Activated naive CD4-positive, alpha-beta T cell (primary cell): ENCODE results near the gene PTBP2.

Experiments
- DNase-seq, 4 experiments: peaks; one replicate each; lab custom pipeline; 2025; lab: John Stamatoyannopoulos, UW

Gene PTBP2

DNA sequence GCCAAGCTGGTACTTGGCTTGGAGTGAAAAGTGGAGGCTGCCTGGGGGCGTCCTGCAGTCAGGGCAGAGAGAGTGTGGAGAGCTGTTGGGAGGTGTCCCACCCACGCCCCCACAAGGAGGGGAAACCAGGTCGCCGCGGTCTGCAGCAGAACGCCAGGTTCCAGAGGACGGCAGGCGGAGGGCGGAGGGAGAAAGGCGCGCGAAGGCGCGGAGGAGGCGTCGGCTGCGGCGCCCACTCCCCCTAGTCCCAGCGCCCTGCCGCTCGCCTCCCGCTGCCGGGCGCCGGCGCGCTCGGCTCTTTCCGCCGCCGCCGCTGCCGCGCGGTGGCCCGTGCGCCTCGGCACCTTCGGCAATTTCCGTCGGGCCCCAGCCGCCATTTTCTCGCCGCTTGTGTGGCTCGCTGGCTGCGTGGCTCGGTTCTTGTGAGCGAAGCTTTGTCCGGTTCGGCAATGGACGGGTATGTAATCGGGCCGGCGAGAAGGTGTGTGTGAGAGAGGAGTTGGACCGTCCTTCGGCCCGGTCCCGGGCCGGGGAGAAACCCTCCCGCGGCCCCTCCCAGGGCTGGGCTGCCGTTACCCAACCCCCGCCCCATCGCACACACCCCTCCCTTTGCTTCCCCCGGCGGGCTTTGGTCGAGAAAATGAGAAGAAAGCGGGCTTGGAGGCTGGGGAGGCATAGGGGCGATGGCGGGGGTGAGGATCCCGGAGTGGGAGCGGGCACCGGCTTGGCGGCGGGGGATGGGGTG, at the start of gene PTBP2:
TSS of gene PTBP2 (plus strand) at position 369 of the 745 bp plus-strand sequence. CDS start at position 450, 81 bp downstream.
- peak; percentile 53 to 78 (median 66) for DNase-seq

GRCh38 chr1:96674915-96675314, 46.7 kb upstream of the PTBP2 start:
- DNase-seq = no peak

DNA sequence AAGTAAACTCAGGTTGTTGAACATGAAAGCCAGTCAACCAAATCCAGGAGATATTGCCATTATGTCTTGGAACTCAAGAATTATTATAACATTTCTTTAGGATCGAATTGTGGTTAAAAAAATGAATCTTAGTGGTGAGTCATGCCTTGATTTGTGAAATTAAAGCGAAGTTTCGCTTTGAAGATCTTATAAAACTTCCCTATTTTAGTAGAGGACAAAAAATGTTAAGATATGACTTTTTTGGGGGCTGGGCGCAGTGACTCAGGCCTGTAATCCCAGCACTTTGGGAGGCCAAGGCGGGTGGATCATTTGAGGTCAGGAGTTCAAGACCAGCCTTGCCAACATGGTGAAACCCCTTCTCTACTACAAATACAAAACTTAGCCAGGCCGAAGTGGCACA, 39.5 kb upstream of the PTBP2 start:
- no peak for DNase-seq

DNA sequence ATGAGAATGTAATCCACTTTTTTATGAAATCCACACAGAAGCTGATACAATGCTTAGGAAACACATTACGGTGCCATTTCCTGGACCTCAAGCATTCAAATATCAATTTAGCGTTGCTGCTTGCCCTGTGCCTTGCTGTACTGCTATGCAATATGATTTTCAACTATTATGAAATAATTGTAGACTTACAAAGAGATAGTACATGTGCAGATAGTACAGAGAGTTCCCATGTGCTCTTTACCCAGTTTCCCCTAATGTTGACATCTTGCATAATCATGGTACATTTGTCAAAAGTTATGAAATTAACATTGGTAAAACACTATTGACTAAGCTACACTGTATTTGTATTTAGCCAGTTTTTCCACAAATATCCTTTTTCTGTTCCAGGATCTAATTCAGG, 37.7 kb upstream of the PTBP2 start:
- no peak for DNase-seq

- no peak for DNase-seq
Measured at GRCh38 chr1:96684744-96685143, 36.8 kb upstream of the PTBP2 start.

DNA sequence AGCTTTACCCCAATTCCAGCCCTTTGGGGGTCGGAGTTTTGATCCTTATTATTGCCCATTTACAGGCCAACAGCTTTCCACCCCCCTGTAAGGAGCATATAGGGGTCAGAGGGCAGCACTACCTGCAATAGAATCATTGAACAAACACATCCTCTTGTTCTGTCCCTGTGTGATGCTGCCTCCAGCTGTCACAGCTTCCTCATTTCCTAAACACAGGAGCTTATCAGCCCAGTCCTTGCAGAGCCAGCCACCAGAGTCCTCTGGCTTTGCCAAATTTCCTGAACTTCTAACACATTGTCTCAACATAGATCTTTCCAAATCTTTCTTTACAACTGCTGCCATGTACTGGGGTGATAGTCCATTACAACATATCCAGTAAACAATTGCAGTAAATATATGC, 32.8 kb upstream of the PTBP2 start:
- DNase-seq = no peak

DNA sequence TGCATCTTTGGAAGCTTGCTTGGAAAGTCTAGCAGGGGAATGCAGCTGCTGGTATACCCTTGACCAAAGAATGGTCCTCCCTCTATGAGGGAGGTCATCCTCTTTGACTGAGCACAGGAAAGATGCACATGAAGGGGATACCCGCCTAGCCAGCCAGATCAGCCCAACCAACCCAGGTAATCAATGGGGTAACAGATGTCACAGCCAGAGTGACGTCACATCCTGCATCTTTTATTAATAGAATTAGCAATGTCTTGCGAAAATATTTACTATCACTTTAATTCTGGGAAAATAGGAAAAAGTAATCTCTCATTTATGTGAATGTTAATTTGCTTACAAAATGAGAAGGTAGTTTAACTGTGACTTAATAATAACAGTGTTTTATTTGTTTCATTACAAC, 25.6 kb upstream of the PTBP2 start:
- no peak for DNase-seq

DNA sequence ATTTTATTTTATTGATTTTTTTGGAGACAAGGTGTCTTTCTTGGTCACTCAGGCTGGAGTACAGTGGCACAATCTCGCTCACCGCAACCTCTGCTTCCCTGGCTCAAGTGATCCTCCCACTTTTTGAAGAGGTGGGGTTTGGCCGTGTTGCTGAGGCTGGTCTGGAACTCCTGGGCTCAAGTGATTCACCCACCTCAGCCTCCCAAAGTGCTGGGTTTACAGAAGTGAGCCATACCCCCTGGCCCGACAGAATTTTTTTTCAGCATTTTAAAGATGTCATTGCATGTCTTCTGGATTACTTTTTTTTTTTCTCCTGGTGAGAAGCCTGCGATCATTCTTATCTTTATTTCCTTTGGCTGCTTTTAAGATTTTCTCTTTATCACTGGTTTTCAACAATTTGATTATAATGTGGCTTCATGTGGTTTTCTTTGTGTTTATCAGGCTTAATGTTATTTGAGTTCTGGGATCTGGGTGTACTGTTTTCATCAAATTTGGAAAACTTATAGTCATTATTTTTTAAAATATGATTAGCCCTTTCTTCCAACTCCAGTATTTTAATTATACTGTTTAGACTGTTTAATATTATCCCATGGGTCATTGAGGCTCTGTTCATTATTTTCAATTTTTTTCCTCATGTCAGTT, 23.1 kb upstream of the PTBP2 start:
- no peak for DNase-seq

GRCh38 chr1:96703186-96703585, 18.4 kb upstream of the PTBP2 start:
- no peak for DNase-seq

- DNase-seq = no peak
Measured at GRCh38 chr1:96707023-96707422, 14.6 kb upstream of the PTBP2 start.

- no peak for DNase-seq
Measured at GRCh38 chr1:96708482-96708881, 13.1 kb upstream of the PTBP2 start.

DNA sequence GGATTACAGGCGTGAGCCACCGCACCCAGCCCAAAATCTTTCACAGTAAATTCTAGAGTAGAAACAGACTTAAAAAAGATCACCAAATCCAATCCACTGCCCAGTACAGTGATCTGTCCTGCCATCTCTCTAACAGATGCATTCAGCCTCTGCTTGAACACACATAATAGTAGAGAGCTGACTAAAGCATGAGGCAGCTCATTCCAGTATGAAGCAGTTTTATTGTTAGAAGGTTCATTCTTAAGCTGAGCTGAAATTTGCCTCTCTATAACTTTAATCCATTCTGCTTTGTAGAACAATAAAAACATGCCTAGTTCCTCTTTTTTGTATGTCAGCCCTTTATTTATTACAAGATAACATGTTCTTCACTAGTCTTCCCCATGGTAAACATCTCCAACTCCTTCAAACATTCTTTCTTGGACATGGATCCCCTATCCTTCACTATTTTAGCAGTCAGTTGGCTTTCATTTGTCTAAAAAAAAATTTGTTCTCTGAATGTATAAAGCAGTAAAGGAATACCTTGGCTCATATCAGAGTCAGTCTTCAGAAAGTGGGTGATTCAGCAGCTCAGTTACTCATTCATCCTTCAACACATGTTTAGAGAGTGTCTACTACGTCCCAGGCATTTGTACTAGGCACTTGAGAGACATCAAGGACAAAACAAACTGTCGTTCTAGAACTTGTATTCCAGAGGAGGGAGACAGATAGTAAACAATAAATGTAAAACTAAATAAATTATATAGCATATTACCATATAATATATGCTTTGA, 10.7 kb upstream of the PTBP2 start:
- DNase-seq = no peak

DNA sequence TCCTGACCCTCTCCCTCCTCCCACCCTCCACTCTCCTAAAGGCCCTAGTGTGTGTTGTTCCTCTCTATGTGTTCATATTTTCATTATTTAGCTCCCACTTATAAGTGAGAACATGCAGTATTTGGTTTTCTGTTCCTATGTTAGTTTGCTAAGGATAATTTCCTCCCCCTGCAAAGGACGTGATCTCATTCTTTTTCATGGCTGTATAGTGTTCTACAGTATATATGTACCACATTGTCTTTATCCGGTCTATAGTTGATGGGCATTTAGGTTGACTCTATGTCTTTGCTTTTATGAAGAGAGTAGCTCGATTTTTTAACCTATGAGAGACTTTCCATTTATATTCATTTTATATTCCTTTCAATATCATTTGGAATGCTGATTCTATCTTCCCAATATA, 7.9 kb upstream of the PTBP2 start:
- DNase-seq = no peak

GRCh38 chr1:96714881-96715280, 6.7 kb upstream of the PTBP2 start:
- DNase-seq = no peak

- DNase-seq = no peak
Measured at GRCh38 chr1:96715482-96715881, 6.1 kb upstream of the PTBP2 start.

DNA sequence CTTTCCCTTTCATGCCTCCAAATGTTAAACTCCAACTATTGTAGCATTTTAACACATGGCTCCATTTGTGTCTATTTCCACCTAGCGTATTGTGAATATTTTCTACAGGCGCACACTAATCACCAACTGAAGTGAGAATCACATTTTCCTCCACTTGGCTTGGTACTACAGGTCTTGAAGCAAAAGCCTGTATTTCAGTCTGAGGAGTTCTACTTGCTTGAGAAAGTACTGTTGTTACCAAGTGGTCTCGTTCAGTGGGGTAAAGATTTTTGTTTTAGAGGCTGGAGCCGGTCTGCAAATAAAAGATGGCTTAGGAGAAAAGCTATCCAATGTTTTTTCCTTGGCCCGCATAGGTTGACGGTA, 550 bp upstream of the PTBP2 start:
- DNase-seq = no peak

- peak in 2 of 4 experiments; percentile 53 to 63 for DNase-seq
Measured at GRCh38 chr1:96722161-96722922, 758 bp downstream of the PTBP2 start.

DNA sequence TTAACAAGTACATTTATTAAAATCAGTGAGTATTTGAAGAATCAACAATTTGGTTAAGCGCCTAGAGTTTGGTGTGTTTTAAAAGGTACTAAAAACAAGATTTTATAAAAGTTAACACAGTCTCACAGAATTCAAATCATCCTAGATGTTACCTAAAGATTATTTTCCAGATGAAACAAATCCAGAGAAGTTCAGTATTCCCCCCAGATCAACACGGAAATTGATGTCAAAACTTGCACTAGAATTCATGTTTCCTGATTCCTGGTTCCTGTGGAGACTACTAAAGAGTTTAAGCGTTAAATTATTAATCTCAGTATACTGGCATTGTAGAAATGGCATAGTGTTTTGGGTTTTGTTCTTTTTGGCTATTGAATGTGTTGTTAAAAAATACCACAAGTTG, 1.4 kb downstream of the PTBP2 start:
- DNase-seq = no peak

DNA sequence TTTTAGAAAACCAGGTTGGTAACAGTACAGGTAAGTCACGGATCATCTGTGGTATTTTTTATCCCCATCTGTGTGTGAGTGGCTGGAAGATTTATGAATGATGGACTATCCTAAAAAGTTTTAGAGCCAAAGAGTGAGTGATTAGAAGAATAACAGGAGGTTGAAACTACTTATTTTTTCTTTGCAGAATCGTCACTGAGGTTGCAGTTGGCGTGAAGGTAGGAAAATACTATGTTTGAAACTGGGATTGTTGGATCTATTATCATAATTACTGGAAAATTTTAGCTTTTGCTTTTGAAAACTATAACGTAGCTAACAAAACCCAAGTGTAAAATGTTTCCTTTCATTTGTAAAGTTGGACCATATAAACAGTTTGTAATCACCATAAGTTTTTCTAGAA, 1.8 kb downstream of the PTBP2 start:
- no peak for DNase-seq

DNA sequence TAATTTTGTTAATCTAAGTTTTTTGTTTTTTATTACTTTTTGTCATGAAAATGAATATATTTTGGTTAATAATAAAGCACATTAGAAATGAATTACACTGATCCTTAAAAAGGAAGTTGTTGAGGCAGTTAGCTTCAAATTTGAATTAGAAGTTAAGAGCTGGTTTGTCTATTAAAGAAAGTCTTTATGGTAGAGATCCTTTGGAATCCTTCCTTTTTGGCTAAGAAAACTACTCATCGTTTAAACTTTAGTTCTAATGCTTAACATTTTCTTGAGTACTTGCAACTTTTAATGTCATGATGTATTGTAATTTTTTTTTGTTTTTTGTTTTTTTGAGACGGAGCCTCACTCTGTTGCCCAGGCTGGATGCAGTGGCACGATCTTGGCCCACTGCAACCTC, 2.4 kb downstream of the PTBP2 start:
- no peak for DNase-seq

DNA sequence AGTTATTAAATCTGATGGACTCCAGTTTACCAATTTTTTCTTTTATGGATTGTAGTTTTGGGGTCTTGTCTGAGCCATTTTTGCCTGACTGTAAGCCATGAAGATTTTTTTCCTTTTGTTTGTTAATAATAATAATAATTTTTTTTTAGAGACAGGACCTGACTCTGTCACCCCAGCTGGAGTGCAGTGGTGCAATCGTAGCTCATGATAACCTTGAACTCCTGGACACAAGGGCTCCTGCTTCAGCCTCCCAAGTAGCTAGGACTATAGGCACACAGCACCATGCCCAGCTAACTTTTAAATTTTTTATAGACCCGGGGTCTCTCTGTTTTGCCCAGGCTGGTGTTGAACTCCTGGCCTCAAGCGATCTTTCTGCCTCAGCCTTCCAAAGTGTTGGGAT, 6.3 kb downstream of the PTBP2 start:
- no peak for DNase-seq

- no peak for DNase-seq
Measured at GRCh38 chr1:96730574-96731298, 9.2 kb downstream of the PTBP2 start.
